NCI-H345 (cell line): ENCODE data around the gene CERKL.

ENCODE experiments used
- DNase-seq: peaks from one replicate; lab custom pipeline; 2025; lab: John Stamatoyannopoulos, UW

CERKL gene

GRCh38 chr2:181517685-181518301 is 139.1 kb downstream of the CERKL start:
- DNase-seq = no peak

GRCh38 chr2:181516992-181517391 is 139.9 kb downstream of the CERKL start:
- DNase-seq = no peak

GRCh38 chr2:181515719-181516118 is 141.2 kb downstream of the CERKL start:
- no peak for DNase-seq

GRCh38 chr2:181500201-181500600 is 156.7 kb downstream of the CERKL start:
- DNase-seq = no peak

GRCh38 chr2:181499231-181499630 is 157.7 kb downstream of the CERKL start:
- no peak for DNase-seq
